HG03442 (cell line): ENCODE results near the gene MCC.

ENCODE experiments used
- ATAC-seq: cut with Tn5 transposase; IDR thresholded peaks from one replicate; pipeline ENCODE4 v1.9.1; 2021; ENCODE audit warnings: mild to moderate bottlenecking, moderate library complexity; ENCODE audit not compliant: unreplicated experiment

Gene MCC

DNA sequence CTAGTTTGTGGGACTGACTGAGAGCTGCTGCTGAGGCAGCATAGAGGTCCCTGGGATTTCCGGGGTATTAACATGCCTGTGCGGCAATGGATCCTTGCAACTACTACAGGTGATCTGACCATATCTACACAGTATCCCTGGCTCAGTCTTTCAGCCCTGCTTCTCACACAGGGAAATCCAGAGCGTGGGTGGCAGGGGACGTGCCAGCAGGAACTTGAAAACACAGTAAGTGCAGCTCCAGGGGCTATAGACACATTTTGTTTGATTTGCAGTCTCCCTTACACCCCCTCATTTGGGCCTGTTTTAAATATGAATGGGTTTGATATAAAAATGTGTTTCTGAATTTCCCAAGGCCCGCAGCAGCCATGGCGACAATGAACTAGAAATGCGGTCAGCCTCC, 302.2 kb downstream of the MCC start:
- no peak for ATAC-seq

DNA sequence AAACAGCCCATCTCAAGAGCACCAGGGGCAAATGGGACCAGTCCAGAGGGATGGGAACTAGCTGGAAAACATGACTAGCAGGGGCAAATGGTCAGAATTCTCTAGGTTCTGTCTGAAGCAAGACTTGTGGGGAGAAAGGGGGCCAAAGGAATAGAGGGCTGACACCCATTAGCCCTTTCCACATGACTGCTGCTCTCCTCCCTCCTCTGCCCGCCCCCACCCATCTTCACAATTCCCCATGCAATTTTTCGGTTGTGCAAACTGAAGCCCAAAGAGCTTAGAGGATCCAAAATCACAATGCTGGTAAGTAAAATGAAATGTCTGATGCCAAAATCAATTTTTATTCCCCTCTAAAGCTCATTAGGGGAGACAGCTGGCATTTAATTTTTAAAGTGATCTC, 304.6 kb downstream of the MCC start:
- no peak for ATAC-seq

DNA sequence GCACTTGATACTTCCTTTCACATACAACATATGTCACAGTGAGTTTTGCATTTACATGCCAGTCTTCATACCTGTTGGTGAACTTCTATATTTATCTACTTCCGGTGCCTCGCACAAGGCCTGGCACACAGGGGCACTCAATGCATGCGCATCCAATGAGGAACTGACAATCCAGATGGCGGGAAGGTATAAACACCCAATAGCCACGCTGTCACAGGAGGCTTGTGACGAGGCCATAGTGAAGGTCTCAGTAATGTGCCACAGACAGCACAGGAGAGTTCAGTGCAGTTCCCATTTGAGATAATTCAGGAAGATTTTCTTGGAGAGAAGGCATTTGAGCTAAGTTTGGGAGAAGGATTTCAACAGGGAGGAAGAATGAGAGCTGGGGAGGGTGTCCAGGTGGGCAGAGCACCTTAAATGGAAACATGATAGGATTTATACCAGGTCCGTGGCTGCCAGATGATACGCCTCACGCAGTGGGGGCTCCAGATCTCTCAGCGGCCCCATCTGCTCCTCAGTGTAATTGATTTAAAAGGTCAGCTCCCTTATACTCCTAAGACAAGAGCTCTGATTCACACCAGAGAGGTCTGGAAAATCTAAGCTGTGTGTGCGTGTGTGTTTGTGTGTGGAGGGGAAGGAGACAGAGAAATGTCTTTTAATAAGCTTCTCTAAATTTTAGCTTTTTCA, 305.5 kb downstream of the MCC start:
- ATAC-seq = no peak

DNA sequence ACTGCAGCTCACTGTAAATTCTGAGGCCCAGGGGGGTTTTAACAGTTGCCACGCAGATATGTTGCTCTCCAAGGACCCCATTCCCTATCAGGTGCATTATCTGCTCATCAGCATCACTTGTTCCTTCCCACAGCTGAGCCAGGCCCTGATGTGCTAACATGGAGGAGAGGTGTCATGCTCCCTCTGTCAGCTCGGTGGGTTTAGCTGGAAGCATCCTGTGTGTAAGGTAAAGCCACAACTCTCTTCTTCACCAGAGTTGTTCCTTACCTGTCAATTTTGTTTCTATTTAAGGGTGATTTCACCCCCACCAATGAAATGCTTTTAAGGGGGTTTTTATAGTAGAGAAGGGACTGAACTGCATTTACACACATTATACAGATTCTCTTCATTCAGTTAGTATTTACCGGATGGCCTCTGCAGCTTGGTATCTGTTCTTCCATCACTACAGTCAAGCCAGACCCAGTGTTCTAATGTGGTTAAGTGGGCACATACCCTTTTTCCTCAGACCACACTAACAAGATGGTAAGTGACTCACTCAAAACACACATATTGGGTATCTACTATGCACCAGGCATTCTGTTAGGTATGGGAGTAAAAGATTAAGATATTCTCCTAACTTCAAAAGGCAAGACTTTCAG, 306.3 kb downstream of the MCC start:
- ATAC-seq = no peak

DNA sequence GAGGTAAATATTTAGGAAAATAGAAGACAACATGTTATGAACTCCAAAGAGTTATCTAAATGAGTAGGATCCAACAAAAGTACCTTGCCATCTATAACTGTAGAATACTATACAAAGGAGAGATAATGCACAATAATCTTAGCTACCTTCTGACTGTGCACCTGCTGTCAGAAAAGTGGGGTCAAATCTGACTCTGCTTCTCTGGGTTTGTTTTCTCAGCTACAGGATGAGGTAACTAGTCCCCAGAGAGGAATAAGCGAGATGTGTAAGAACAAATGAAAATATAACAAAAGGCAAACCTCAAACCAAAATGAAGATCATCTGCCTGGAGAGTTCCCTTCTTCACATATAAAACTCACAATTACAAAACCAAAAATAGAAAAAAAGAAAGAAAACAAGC, 306.8 kb downstream of the MCC start:
- ATAC-seq = no peak

DNA sequence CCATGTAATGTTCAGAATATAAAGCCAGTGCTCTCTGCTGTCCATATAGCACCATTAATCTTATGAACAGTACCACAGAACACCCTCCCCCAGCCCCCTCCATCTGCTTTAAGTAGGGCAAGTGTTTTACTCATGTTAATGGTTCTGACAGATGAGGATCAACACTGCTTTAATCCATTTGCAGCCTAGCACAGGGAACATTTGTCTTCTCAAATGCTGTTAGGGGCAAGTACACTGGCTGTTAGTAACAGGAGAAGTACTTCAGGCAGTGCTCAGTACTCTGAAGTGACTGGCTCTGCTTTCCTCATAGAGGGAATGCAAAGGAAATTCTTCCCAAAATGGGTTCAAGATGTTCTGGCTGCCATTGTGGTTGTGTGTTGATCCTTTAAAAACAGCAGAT, 309.1 kb downstream of the MCC start:
- ATAC-seq = no peak

DNA sequence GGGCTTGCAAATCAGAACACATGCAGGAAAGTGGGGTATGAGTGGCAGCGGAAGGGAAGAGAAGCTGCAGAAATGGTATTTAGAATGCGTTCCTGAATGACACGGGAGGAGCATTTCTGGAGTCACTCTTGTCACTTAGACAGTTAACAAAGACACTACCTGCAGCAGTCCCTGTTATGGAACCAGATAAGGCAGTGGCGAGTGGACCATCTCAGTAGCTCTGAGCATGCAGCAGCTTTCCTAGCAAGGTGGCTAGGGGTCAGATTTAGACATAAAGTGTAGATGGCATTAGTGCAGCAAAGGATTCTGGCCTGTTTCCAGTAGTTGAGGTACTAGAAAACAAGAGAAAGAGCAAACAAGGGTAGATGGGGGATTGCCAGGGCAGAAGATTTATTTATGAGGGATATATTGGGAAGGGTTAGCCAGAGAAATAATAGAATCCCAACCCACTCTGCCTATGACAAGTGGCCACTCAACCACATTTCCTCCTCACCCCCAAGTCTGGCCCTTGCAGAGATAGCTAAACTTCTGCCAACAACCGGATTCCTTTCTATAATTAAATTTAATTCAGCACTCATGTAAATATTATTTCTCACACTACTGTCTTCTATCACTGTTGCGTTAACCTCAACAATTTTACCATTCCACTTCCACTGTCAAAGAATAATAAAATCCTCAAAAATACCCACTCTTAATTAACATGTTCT, 310.0 kb downstream of the MCC start:
- no peak for ATAC-seq

DNA sequence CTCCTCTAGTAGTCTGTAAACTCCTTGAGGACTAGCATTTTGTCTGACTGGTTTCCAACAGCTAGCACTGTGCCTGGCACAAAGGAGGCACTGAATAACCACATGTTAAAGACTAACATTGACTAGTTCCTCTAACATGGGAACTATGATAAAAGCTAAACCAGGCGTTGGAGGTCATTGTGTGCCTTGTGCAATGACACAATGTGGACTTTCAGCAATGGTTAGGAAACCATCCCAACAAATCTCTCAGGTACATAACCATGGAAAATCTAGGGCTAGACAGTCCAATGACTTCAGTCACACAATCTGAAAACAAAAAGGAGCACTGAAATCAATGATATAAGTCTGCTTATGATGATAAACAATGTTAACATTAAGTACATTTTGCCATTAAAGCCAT, 311.0 kb downstream of the MCC start:
- no peak for ATAC-seq

DNA sequence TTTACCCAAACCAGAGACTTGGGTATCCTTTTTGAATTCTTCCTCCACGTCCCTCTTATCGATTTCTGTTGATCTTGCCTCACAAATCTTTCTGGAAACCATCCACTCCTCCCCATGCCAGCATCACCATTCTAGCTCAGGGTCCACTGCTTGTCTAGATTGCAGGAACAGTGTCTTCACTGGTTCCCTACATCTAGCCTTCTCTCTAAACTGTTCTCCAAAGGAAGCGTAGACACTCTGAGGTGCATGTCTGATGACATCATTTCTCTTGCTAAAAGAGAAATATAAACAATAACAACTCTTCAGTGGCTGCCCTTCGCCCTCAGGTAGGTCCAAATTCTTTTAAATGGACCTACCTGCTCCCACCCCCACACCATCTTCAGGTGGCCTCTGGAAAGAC, 311.5 kb downstream of the MCC start:
- ATAC-seq = no peak

DNA sequence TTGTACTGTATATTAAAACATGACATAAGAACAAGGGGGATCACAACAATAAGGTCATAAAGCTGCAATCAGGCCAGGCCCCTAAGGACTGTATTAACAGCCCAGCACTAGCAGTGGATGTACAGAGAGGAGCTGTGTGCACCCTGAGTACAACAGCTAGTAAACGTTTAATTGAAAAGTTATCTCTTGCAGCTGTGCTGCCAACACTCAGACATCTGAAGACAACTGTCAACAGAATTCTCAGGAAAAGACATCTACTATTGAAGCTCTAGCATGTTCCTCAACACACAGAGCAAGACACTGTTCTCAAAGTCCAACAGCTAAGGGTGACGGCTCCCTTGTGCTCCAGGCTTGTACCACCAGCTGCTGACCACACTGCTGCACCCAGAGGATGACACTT, 312.1 kb downstream of the MCC start:
- no peak for ATAC-seq

DNA sequence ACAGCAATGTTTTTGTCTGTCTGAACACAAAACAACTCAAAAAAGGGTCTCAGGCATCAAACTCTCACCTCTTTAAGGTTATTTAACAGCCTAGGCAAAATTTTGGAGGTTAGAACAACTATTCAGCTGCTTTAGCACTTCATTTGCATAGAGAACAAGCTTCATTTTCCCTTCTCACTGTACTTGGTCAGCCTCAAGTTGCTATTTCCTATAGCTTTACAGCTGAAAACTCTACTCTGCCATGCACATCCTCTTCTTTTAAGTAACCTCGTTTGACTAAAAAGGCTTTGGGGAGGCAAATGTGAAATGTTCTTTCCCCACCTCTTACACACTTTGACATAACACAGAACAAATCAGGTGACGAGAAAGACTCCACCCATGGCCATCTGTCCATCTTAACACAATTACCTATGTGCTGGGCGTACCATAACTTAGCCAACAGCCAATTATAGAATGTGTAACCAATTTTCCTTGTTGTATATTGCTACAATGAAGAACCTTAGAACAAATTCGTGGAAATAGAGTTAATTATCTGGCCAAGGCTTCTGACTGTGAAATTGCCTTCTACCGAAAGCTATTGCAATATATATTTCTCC, 315.9 kb downstream of the MCC start:
- no peak for ATAC-seq

DNA sequence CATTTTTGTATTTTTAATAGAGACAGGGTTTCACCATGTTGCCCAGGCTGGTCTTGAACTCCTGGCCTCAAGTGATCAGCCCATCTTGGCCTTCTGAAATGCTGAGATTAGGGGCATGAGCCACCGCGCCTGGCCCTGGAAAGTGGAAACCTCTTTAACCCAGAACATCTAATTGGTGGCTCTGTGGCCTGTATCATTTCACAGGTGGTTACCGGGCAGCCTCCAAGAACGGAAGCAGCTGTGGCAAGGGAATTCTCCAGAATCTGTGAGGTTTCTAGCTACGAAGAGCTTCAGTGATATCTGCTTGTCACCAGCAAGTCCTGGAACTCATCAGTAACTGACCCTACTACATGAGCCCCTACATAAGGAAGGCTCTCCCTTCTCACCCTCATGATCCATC, 316.7 kb downstream of the MCC start:
- ATAC-seq = no peak

DNA sequence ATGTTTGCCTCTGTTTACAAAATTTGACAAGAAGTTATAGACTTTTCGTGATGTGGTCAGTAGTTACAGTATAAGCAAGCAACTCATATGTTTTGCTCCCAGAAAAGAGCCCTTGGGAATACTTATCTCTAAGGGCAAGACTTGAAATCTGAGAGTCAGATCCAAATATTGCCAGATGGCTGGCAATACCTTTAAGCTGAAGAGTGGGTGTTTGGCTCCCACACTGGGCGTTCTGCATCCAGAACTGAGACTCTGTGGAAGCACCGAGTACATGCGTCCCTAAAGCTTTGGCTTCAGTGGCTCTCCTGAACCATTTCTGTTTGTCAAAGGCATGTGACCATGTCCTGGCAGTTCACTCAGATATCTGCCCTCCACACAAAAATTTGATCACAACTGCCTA, 317.5 kb downstream of the MCC start:
- ATAC-seq = no peak

DNA sequence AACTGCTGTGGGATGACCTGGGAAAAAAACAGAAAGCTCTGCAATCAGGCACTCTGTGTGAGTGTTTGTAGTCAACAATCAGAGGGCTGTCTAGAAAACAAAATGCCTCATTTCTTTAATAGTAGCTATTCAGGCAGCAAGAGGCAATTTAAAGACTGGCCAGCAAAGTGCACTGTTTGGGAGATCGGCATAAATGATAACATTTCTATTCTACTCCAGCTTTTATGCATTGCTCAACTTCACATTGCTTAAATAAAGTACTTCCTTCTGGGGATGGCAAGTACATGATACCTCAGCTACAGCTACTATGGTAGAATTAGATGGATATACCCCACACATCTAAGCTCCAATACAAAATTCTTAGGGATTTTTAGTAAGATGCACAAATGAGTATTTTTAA, 318.5 kb downstream of the MCC start:
- no peak for ATAC-seq

DNA sequence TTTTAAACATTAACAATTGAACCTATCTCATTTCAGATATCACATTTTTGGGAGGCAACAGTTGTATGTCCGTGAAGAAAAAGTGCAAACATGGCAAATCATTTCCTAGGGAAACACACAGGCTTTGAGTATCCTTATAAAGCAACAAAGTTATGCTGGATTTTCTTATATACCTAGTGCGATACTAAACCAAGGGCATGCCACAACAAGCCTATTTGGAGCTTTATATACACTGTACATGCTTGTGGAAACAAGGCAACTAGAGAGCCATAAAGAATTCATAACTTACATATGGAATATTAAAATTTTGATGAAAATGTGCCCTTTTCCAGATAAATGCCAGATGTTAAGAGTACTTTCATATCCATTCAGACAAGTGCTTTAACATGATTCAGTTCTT, 320.3 kb downstream of the MCC start:
- ATAC-seq = no peak

DNA sequence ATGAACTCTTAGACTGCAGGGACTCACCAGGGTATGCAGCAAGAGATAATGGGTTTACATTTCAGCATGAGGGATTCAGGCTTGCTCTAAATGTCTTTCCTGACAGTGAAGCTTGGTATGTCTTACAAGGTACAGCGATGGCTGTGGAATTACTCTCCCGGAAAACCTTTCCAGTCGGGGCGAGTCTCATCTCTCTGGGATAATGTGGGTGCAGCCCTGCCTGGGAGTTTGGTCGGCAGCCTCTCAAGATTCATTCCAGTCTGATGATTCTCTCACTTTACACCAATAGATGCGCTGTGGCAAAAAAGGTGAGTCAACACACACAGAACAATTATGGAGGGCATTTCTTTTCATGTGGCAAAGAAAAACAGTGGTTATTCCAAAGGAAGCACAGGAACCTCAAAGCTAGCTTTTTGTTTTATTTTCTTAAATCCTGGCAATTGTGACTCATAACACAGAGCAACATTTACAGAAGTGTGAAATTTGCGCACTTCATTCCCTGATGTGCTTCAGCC, 321.3 kb downstream of the MCC start:
- ATAC-seq = no peak

DNA sequence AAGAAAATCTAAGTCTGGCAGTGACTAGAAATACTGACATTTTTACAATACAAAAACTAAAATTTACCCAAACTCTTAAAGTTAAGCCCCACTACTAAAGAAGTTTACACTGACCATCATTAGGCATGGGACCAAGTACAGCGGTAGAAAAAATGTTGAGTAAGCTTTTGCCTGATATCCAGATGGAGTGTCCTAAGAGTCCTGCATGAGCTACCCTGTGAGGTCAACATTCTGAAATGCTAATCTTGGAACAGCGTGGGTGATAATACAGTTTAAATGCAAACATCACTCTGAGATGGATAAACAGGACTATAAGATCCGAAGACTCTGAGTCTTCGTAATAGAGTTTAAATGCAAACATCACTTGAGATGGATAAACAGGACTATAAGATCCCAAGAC, 322.0 kb downstream of the MCC start:
- ATAC-seq = no peak

DNA sequence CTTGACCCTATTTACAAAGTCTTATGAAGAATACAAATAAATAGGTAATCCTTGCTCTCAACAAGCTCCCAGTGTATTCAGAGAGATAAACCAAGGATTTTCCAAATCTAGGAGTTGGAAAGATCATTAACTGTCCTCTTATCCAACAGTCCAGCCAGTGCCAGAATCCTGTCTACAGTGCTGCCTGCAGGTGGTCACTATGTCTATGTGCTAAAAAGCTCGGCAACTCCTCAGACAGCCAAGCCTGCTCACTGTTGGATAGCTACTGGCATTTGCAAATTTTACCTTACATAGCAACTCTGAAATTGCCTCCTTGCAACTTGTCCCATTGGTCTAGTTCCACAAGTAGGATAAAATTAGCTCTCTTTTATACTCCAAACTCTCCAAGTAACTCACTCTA, 324.2 kb downstream of the MCC start:
- ATAC-seq = no peak

DNA sequence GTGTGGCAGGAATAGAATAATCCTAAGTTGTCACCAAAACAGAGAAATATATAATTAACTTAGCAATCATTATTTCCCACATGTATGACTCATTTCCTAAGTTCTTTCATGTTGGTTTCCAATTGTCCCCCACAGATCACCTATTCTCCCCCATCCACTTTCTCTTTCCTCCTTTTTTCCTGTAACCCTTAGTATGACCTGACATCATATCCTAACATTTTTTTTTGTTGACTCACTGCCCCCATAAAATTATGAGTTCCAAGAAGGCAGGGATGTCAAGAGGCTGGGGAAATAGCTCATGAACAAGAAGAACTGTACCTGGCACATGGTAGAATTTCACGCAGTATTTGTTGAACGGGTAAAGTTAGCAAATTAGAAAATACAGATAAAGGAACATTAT, 324.9 kb downstream of the MCC start:
- no peak for ATAC-seq

DNA sequence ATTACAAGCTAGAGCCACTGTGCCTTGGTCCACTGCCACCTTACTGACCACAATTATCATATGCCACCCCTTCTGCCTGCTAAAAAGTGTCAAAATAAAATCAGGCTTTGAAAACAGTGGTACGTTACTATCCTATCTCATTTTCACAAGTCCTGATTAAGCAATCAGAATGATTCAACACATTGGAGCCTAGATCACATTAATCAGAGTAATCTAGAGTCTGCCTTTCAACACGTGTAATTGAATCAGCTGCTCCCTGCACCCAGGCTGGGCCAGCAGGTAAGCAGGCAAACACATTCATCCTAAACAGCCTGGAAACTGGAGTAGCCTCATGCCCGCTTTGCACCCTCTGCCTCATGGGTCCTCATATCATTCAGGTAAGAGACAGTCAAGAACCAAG, 325.5 kb downstream of the MCC start:
- ATAC-seq = no peak

DNA sequence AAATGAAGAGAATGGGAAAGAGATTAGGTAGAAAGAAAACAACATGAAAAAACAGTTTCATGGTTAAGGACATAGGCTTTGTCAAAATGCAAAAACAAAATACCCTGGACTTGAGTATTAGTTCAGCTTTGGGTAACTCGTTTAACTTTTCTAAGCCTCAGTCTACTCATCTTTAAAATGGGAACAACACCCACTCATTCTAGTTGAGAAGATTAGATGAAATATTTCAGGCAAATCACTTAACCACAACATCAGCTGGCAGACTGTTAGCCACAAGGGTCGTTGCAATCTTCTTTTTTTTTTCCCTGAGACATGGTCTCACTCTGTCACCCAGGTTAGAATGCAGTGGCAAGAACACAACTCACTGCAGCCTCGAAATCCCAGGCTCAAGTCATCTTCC, 326.0 kb downstream of the MCC start:
- ATAC-seq = no peak

DNA sequence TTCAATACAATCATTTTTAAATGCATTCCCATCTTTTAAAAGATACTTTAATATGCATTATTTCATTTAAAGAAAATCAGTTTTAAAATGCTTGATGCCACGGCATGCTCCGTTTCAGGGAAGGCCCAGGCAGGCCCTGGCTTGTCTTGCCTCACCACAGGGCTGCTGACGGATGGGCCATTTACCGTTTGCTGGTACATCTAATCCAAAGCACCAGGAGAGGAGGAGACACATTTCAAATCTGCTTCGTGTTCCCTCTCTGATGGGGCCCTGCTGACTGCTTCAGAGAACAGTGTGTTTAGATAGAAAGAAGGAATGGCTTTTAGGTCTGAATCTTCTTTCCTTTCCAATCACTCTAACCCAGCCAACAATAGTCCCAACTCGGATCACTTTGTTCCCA, 326.4 kb downstream of the MCC start:
- no peak for ATAC-seq
